GM19467 (cell line): Measurements from ENCODE around the gene YEATS4.
A peak's percentile ranks its signal among the peaks of the same experiment; 100 is the strongest.
"Not testable (repeated sequence)": the region's sequence is repeated elsewhere in the genome, so short reads cannot be mapped to it uniquely, and the experiment has no call there.

Experiments
- ATAC-seq: cut with Tn5 transposase; IDR thresholded peaks from one replicate; pipeline ENCODE4 v1.9.1; 2021; ENCODE audit warnings: mild to moderate bottlenecking, moderate library complexity; ENCODE audit not compliant: unreplicated experiment

The YEATS4 gene

GRCh38 chr12:69359531-69360347, at the start of gene YEATS4:
YEATS4 (plus strand) TSS chr12:69359743; CDS start chr12:69359973, 230 bp downstream.
- peak; percentile 80 for ATAC-seq

- ATAC-seq, result no peak
Measured at GRCh38 chr12:69313209-69313608, 46.3 kb upstream of the YEATS4 start.

DNA sequence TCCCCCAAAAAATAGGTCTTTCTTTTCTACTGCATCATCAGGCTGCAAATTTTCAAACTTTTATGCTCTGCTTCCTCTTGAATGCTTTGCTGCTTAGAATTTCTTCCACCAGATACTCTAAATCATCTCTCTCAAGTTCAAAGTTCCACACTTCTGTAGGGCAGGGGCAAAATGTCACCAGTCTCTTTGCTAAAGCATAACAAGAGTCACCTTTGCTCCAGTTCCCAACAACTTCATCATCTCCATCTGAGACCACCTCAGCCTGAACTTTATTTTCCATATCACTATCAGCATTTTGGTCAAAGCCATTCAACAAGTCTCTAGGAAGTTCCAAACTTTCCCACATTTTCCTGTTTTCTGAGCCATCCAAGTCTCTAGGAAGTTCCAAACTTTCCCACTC, 42.8 kb upstream of the YEATS4 start:
- not testable (repeated sequence) for ATAC-seq

GRCh38 chr12:69317233-69317632, 42.3 kb upstream of the YEATS4 start:
- not testable (repeated sequence) for ATAC-seq

DNA sequence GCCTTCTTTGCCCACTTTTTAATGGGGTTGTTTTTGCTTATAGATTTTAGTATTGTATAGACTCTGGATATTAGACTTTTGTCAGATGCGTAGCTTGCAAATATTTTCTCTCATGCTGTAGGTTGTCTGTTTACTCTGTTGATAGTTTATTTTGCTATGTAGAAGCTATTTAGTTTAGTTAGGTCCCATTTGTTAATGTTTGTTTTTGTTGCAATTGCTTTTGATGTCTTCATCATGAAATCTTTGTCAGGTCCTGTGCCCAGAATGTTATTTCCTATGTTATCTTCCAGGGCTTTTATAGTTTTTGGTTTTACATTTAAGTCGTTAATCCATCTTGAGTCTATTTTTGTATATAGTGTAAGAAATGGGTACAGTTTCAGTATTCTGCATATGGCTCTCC, 41.3 kb upstream of the YEATS4 start:
- ATAC-seq, result no peak

- ATAC-seq, result no peak
Measured at GRCh38 chr12:69321351-69321750, 38.2 kb upstream of the YEATS4 start.

- ATAC-seq, result peak; percentile 85
Measured at GRCh38 chr12:69324797-69325466, 34.6 kb upstream of the YEATS4 start.

GRCh38 chr12:69328426-69328825, 31.1 kb upstream of the YEATS4 start:
- ATAC-seq, result no peak

- no peak for ATAC-seq
Measured at GRCh38 chr12:69329669-69330428, 29.7 kb upstream of the YEATS4 start.

- ATAC-seq, result peak; percentile 63
Measured at GRCh38 chr12:69330475-69331473, 28.8 kb upstream of the YEATS4 start.

DNA sequence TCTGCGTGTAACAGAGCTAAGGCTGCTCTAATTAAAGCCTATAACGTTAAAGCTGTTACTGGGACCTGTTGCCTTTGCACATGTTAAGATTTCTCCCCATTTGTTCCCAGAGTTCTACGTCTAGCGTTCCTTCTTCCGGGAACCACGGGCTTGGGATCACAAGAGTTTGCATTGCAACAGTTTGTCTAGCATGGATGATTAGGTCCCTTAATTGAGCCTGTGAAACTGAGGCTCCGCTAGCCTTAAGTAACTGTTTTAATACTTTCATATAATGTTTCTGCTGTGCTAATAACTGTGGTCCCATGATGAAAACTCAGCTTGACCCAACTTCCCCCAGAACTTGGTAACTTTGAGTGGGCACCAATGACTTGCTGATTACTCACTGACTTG, 28.0 kb upstream of the YEATS4 start:
- ATAC-seq, result no peak

GRCh38 chr12:69331909-69332684, 27.4 kb upstream of the YEATS4 start:
- ATAC-seq, result no peak

- ATAC-seq, result no peak
Measured at GRCh38 chr12:69332815-69333358, 26.7 kb upstream of the YEATS4 start.

DNA sequence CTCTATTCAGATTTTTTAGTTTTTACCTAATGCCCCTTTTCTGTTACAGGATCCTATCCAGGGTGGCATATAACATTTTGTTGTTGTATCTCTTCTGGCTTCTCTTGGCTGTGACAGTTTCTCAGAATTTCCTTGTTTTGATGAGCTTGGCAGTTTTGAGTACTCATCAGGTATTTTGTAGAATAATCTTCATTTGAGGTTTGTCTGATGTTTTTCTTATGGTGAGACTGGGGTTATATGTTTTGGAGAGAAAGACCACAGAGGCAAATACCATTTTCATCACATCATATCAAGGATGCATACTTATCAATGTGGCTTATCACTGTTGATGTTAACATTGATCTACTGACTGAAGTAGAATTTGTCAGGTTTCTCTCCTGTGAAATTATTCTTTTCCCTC, 25.4 kb upstream of the YEATS4 start:
- no peak for ATAC-seq

GRCh38 chr12:69337311-69338090, 22.0 kb upstream of the YEATS4 start:
- no peak for ATAC-seq

DNA sequence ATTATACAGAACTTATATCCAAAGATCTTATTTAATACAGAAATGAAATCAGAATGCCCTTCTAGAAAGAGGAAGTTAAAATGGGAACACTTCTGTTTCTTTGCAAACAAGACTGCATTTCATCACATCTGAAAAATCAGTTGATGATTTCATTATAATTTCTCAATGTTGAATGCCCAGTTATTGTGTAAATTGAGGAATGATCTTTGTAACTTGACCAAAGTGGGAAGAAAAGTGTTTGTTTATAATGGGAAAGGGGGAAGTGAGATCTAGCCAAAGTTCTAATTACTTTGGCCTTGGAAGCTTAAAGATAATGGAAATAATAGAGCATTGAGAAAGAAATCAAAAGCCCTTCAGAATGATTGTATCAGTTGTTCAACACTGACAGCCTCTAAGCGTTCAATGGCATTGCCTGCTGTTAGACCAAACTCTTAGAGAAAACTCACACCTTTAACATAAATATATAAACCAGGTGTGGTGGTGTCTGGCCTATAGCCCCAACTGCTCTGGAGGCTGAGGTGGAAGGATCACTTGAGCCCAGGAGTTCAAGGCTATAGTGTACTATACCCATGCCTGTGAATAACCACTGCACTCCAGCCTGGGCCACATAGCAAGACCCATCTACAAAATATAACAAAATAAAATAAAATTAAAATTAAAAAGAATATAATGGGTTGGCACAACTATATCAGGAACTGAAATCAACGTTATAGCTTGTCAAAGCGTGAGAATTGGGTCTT, 21.3 kb upstream of the YEATS4 start:
- no peak for ATAC-seq

GRCh38 chr12:69338936-69339335, 20.6 kb upstream of the YEATS4 start:
- ATAC-seq, result no peak

GRCh38 chr12:69339999-69340398, 19.5 kb upstream of the YEATS4 start:
- ATAC-seq, result no peak
